ENCODE data around the gene PTPRM. TPM values are rescaled to one million over a fixed set of nuclear protein-coding genes. Genes with fewer than 3 reads are reported as not detected.

PTPRM gene
- total RNA-seq, 1 donor from 2014 or later: 102 TPM

DNA sequence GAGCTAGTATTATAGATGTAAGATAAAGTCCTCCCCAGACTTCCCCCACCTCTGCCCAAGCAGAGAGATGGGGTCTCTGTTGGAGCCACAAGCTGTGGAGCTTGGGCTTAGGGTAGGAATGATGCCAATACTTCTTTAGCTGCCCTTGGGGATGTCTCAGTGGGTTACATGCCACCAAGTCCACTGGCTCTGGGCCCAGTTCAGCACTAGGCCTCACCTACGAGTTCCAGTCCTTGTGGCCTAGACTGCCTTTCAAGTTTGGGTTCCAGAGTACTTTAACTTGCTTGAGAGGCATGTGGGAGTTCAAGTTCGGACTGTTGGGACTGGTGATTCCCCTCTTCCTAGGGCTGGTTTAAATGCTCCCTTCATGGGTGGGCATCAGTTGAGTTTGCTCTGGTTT, 272.4 kb downstream of the PTPRM start:
- no peak for DNase-seq (ENCODE audit: low spot score in 2 of 2)
- FAIRE-seq: no peak

- no peak for DNase-seq (ENCODE audit: low spot score in 2 of 2)
- FAIRE-seq: no peak
These were observed 273.3 kb downstream of the PTPRM start for GRCh38 chr18:7840411-7840810.

GRCh38 chr18:7844017-7844416, 276.9 kb downstream of the PTPRM start:
- FAIRE-seq: no peak
- no peak for DNase-seq (ENCODE audit: low spot score in 2 of 2)

DNA sequence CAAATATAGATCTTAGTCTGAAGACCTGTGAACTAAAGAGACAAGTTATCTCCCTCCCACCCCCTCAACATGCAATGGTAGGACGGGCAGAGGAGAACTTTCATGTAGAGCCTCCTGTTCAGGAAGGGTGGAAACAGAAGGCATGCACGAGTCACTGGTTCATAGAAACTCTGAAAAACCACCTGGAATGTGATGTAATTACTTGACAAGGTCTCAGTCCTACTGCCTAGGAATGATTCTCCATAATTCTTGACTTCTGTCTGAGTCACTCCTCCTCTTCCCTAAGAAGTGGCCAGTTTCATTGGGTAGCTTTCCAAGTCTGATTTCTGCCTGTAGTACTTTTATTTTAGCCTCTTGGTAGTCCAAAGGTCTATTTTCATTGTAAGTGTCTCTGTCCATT, 277.3 kb downstream of the PTPRM start:
- DNase-seq (ENCODE audit: low spot score in 2 of 2) (no peak), FAIRE-seq (no peak)

- FAIRE-seq (no peak), DNase-seq (ENCODE audit: low spot score in 2 of 2) (no peak)
These were observed 279.2 kb downstream of the PTPRM start for GRCh38 chr18:7846335-7846734.

DNA sequence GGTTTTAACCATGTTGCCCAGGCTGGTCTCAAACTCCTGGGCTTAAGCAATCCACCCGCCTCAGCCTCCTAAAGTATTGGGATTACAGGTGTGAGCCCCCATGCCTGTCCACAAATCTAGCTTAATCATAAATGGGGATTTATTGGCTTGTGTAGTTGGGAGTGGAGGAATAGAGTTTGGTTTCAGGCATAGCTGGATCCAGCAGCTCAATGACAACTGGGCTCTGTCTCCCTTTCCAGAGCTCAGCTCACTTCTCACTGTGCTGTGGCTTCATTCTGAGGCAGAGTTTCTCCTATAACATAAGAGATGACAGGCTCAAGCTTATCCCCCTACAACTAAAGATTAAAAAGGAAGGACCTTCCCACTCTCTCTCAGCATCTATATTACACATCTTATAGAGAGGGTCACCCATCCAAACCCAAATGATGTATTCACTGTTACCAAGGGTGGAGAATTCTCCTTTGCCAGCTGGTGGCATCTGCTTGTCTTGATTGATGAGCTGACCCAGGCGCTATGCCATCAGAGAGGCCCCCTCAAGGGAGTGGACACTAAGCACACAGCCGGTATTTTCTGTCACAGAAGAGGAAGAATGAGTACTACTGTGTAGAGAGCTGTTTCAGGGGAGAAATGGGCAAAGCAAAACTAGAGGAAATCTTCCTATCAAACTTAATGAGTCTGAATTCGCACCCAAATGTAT, 280.4 kb downstream of the PTPRM start:
- FAIRE-seq (no peak), DNase-seq (ENCODE audit: low spot score in 2 of 2) (no peak)

GRCh38 chr18:7848054-7848412, 280.9 kb downstream of the PTPRM start:
- DNase-seq (ENCODE audit: low spot score in 2 of 2): no peak
- FAIRE-seq: no peak

DNA sequence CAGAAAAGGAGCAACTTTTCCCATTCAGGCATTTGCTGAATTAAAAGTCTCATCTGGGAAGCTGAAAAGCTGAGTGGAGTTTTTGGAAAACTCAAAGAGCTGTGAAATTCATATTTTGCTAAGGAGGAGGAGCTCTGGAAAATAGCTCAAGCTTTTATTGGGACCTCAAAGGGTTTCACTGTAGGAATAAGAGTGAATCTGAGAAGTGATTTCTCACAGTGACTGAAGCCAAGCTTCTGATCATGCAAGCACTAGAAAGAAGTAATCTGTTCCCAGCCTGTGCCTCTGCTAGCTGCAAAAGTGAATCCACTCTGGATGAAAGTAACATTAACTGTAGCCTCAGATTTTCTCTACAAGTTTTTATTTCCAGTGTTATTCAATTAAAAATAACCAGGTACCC, 283.3 kb downstream of the PTPRM start:
- FAIRE-seq (no peak), DNase-seq (ENCODE audit: low spot score in 2 of 2) (no peak)

DNA sequence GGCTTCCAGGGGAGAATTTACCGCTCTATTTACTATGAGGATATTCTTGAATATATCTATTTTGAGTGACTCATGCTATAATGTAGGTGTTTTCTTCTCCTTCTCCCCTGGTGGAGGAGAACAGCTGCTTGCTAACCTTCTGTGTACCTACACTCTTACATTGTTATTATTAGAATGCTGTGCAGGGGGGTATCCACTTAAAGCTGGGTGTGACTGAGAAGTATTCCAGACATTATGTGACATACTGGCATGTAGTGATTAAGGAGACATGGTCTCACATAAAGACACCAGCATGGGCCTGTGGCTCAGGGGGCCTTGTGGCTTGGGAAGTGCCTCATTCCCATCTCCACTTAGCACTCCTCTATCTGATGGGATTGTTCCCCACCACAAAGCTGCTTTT, 287.9 kb downstream of the PTPRM start:
- no peak for DNase-seq (ENCODE audit: low spot score in 2 of 2)
- FAIRE-seq: no peak

DNA sequence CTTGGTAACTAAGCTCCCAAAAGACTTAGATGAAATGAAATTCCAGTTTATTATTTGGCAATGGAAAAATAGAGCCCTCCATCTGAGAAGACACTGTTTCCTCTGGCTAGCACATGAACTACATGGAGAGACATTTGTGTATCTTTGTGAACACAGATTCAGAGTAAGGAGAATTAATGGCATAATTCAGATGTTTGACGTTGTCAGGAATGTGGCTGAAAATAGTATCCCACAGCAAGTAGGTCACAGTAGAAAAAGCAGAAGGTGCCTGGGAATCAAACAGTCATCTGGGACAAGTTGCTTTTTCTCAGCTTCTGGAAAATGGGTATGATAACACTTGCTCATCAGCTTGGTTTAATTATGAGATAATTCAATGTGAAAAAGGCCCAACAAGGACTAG, 288.6 kb downstream of the PTPRM start:
- FAIRE-seq (no peak), DNase-seq (ENCODE audit: low spot score in 2 of 2) (no peak)

DNA sequence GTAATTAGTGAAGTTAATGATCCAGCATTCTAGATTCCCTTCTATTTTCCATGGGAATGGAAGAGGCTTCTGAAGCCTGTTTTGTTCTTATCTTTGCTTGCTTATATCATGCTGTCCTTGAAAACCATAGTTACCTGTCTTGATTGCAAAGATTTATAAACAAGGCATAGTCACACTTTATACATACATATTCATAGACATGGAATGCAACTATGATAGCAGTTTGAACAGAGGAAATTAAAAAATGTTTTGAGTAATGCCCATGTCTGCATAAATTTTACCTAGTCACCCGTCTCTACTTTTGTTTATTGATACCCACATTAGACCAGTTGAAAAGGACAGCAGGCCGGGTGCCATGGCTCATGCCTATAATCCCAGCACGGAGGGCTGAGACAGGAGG, 289.0 kb downstream of the PTPRM start:
- DNase-seq (ENCODE audit: low spot score in 2 of 2) (no peak), FAIRE-seq (no peak)

GRCh38 chr18:7856733-7857132, 289.6 kb downstream of the PTPRM start:
- DNase-seq (ENCODE audit: low spot score in 2 of 2) (no peak), FAIRE-seq (no peak)

DNA sequence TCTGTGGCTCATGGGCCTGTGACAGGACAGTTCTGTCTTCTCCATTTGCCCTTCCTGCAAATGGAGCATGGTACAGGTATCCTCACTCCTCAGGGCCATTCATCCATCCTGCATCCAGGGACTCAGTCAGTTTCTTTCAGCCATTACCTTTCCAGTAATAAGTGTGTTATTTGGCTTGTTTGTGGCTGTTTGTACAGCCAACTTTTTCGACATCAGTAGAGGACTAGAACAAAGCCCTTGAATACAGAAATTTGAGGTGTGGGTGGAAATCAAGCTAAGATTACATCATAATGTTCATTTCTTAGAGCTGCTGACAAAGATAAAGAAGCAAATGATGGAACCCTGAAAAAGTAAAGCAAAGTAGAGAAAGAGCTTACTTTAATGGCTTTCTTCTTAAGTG, 290.4 kb downstream of the PTPRM start:
- DNase-seq (ENCODE audit: low spot score in 2 of 2) (no peak), FAIRE-seq (no peak)

GRCh38 chr18:7859122-7859521, 292.0 kb downstream of the PTPRM start:
- no peak for DNase-seq (ENCODE audit: low spot score in 2 of 2)
- no peak for FAIRE-seq

DNA sequence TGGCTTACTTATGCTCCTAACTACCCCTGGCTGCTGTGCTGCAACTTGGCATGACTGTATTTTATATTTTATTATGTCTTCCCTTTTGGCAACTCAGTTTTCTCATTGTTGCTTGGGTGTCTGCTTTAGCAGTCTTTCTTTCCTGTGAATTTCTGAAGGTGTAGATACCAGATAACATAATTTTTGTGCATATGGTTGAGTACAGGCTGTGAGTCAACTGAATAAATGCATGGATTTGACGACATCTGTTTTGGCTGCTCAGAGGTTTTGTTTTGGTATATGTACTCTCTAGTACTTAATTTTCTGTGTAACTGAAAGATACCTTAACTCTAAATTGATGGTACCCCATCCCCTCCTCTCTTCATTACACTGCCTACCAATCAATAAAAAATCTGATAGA, 303.1 kb downstream of the PTPRM start:
- FAIRE-seq: no peak

DNA sequence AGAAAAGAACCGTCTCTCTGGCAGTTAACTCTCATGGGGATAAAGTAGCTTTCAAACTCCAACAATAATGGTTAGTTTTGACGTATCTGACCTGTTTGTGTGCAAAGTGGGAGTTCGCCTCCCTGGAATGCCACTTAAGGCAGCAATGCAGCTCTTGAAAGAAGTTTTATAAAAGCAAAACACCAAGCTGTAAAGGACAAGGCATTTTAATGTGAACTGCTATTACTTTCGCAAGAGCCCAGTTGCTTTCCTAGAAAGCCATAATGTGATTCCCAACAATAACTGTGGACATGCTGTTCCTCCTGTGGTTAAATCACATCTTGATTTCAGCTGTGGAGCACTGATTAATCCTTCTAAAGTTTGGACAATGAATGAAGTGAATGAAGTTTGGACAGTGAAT, 303.7 kb downstream of the PTPRM start:
- FAIRE-seq: no peak
- DNase-seq (ENCODE audit: low spot score in 2 of 2): no peak

More for the DNA sequence above, 303.1 kb downstream of the PTPRM start:
- no peak for DNase-seq (ENCODE audit: low spot score in 2 of 2)

GRCh38 chr18:7871560-7872456, 304.7 kb downstream of the PTPRM start:
- no peak for FAIRE-seq
- DNase-seq (ENCODE audit: low spot score in 2 of 2): no peak

- no peak for DNase-seq (ENCODE audit: low spot score in 2 of 2)
- FAIRE-seq: no peak
These were observed 305.5 kb downstream of the PTPRM start for GRCh38 chr18:7872569-7872968.

GRCh38 chr18:7873316-7873715, 306.2 kb downstream of the PTPRM start:
- FAIRE-seq: no peak
- DNase-seq (ENCODE audit: low spot score in 2 of 2): no peak

- DNase-seq (ENCODE audit: low spot score in 2 of 2) (no peak), FAIRE-seq (no peak)
These were observed 309.4 kb downstream of the PTPRM start for GRCh38 chr18:7876354-7877104.

DNA sequence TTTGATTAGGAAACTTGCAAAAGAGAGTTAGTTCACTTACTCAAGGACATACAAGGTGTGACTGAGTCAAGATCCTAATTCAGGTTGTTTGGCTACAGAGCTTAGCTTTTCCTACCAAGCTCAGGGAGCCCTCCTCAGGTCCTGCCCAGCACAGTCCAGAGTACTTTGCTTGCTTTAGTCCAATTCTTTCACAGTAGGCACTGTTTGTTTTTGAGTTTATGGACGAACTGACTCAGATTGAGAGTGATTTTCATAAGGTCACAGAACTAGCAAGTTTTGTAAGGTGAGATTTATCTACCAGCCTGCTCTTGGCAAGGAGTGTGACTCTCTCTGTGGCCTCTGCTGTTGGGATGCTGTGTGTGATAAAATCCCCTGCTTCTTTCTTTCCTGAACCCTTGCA, 310.5 kb downstream of the PTPRM start:
- DNase-seq (ENCODE audit: low spot score in 2 of 2) (no peak), FAIRE-seq (no peak)

Data from frontal cortex (tissue), 4 donors.